Measurements from ENCODE around the gene MBD6.

- no peak for TF ChIP-seq POLR2A (IDR thresholded peaks at IDR 0.05)
- TF ChIP-seq CTCF (IDR thresholded peaks at IDR 0.05): no peak
Measured at GRCh38 chr12:57541001-57541400, 18.4 kb downstream of the MBD6 start.

All from Peyer's patch (tissue), 4 donors.